BJ (cell line): Measurements from ENCODE around the gene F5. TPM values are rescaled to one million over a fixed set of nuclear protein-coding genes. Genes with fewer than 3 reads are reported as not detected.

ENCODE experiments used
- CTCF ChIA-PET: fragments of 350-600 bp; formaldehyde crosslinking; extraction: SDS; loops from one replicate; lab custom pipeline; 2021; ENCODE audit warnings: antibody characterized with exemption, inconsistent platforms; lab: Yijun Ruan, JAX
- POLR2A ChIA-PET: fragments of 300-600 bp; sonication (Branson Sonifier 250); formaldehyde crosslinking; extraction: SDS; loops from one replicate; lab custom pipeline; 2021; ENCODE audit warnings: antibody characterized with exemption; lab: Charles Lee
- DNase-seq: peaks from one replicate; pipeline ENCODE4 v3.0.0-alpha.2; 2011; ENCODE audit warnings: low read depth
- H3K27me3 ChIP-seq: 2 replicates; pipeline ENCODE4 v1.6.0; 2011; ENCODE audit warnings: low read length; ENCODE audit not compliant: control insufficient read depth, insufficient read depth
- H3K36me3 ChIP-seq: 2 replicates; pipeline ENCODE4 v1.5.1; 2011; ENCODE audit warnings: low read length; ENCODE audit not compliant: control insufficient read depth, insufficient read depth
- H3K4me3 ChIP-seq: 2 replicates; pipeline ENCODE4 v1.5.1; 2011; ENCODE audit warnings: low read depth, mild to moderate bottlenecking, control low read depth, low read length
- CTCF ChIP-seq: IDR thresholded peaks from 2 replicates; pipeline ENCODE4 v1.5.1; 2011; ENCODE audit warnings: low read depth, mild to moderate bottlenecking, control low read depth, inconsistent platforms, low read length, moderate library complexity; ENCODE audit not compliant: insufficient read depth
- polyA plus RNA-seq: library from polyadenylated mRNA; depleted of rRNA; stranded (reverse); fragments of >200 nt; gene quantifications from 2 replicates; pipeline ENCODE4 v1.2.3, GENCODE V29; 2011

The F5 gene
- polyA plus RNA-seq, 1 experiment = not detected

- ChIA-PET POLR2A (interaction anchor here (0.6 kb wide), 1 partner anchor 12 kb away, joined by 3 read pairs; no protein-coding TSS in a partner anchor), CTCF (interaction anchor here (0.9 to 3.4 kb wide), 2 partner anchors 9 to 72 kb away, joined by 4 to 11 read pairs; no protein-coding TSS in a partner anchor)
- Histone ChIP-seq H3K4me3 (no peak overlapping the region), H3K27me3 (no peaks in the 10 kb centered on the region), H3K36me3 (0 out of 2 replicates have a peak, but pooled peaks cover 1% of the 10 kb centered on the region)
- no peak for DNase-seq
- no peak for TF ChIP-seq CTCF
These were observed 111.8 kb downstream of the F5 start for GRCh38 chr1:169474302-169474995.

DNA sequence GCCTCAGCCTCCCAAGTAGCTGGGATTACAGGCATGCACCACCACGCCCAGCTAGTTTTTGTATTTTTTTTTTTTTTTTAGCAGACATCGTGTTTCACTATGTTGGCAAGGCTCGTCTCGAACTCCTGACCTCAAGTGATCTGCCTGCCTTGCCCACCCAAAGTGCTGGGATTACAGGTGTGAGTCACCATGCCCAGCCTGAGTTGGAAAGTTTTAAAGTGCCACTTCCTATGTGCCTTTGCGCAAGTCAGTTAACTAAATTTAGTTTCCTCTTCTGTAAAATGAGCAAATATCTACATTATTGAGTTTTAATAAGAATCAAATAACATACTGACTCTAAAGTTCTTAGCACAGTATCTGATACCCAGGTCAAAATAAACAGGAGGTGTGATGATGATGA is 112.9 kb downstream of the F5 start:
- H3K36me3 ChIP-seq = 0 out of 2 replicates have a peak, but pooled peaks cover 1% of the 10 kb centered on the region
- POLR2A ChIA-PET = no interaction called here
- H3K4me3 ChIP-seq = no peak overlapping the region
- no peaks in the 10 kb centered on the region for H3K27me3 ChIP-seq
- CTCF ChIA-PET = interaction anchor here (3.4 kb wide), 1 partner anchor 73 kb away, joined by 11 read pairs; no protein-coding TSS in a partner anchor
- no peak for TF ChIP-seq CTCF
- DNase-seq = no peak

GRCh38 chr1:169472738-169473137 is 113.5 kb downstream of the F5 start:
- Histone ChIP-seq H3K4me3 (no peak overlapping the region), H3K36me3 (0 out of 2 replicates have a peak, but pooled peaks cover 1% of the 10 kb centered on the region), H3K27me3 (no peaks in the 10 kb centered on the region)
- ChIA-PET CTCF (interaction anchor here (1.0 to 3.4 kb wide), 3 partner anchors 11 to 239 kb away, joined by 3 to 11 read pairs (median 3); no protein-coding TSS in a partner anchor), POLR2A (no interaction called here)
- no peak for TF ChIP-seq CTCF
- DNase-seq = no peak

DNA sequence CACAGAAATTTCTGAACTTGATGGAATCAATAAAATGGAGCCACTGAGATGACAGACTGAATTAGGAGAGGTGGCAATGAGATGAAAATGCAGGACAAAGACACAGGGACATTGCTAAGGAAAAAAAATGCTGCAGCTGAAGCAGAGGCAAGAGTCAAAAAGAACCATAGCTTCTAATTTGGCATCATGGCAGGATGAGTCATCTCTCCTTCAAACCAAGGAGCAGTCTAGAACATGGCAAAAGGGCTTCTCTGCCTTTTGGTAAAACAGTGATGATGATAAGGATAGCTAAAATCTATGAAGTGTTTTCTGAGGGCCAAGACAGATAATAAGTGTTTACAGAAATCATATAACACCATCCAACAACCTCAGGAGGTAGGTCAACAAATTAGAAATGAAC is 117.3 kb downstream of the F5 start:
- H3K36me3 ChIP-seq = no peaks in the 10 kb centered on the region
- no peak overlapping the region for H3K4me3 ChIP-seq
- POLR2A ChIA-PET = interaction anchor here (0.5 kb wide), 1 partner anchor 71 kb away, joined by 3 read pairs; no protein-coding TSS in a partner anchor
- no peak for DNase-seq
- no peaks in the 10 kb centered on the region for H3K27me3 ChIP-seq
- CTCF ChIA-PET = no interaction called here
- TF ChIP-seq CTCF = no peak
